H9 (cell line): Measurements from ENCODE around the gene ANKS3. TPM values are rescaled to one million over a fixed set of nuclear protein-coding genes. Genes with fewer than 3 reads are reported as not detected.

Experiments used
- DNase-seq: peaks from one replicate; pipeline ENCODE4 v3.0.0-alpha.2; 2017
- H2AFZ ChIP-seq: one replicate; pipeline ENCODE4 v1.6.1; 2013; ENCODE audit warnings: mild to moderate bottlenecking, low read length, control low read depth, moderate library complexity
- H2AK5ac ChIP-seq: 2 replicates; pipeline ENCODE4 v1.6.1; 2013; ENCODE audit warnings: low read length, control low read depth, mixed read lengths; ENCODE audit not compliant: insufficient read length
- H2BK120ac ChIP-seq: one replicate; pipeline ENCODE4 v1.6.1; 2013; ENCODE audit warnings: low read depth, mild to moderate bottlenecking, low read length, control low read depth, inconsistent platforms; ENCODE audit not compliant: poor library complexity, severe bottlenecking
- H2BK12ac ChIP-seq: 2 replicates; pipeline ENCODE4 v1.6.1; 2013; ENCODE audit warnings: low read length, control low read depth, mixed read lengths, low read depth; ENCODE audit not compliant: insufficient read length
- H2BK15ac ChIP-seq: 2 replicates; pipeline ENCODE4 v1.6.1; 2013; ENCODE audit warnings: low read depth, low read length, control low read depth
- H2BK20ac ChIP-seq: one replicate; pipeline ENCODE4 v1.6.1; 2013; ENCODE audit warnings: low read depth, mild to moderate bottlenecking, low read length, control low read depth, inconsistent platforms; ENCODE audit not compliant: poor library complexity, severe bottlenecking
- H2BK5ac ChIP-seq: 2 replicates; pipeline ENCODE4 v1.6.1; 2013; ENCODE audit warnings: low read length, control low read depth, mixed read lengths; ENCODE audit not compliant: insufficient read length
- H3K14ac ChIP-seq: 2 replicates; pipeline ENCODE4 v1.6.1; 2013; ENCODE audit warnings: low read length, control low read depth; ENCODE audit not compliant: insufficient read depth
- H3K18ac ChIP-seq: 2 replicates; pipeline ENCODE4 v1.6.1; 2013; ENCODE audit warnings: low read depth, mild to moderate bottlenecking, mixed read lengths, low read length, control low read depth; ENCODE audit not compliant: insufficient read length
- H3K23ac ChIP-seq: 2 replicates; pipeline ENCODE4 v1.6.1; 2013; ENCODE audit warnings: low read length, control low read depth, mixed read lengths, low read depth; ENCODE audit not compliant: insufficient read length
- H3K23me2 ChIP-seq: 2 replicates; pipeline ENCODE4 v1.6.1; 2013; ENCODE audit warnings: low read depth, mild to moderate bottlenecking, mixed read lengths, low read length, control low read depth; ENCODE audit not compliant: insufficient read length, poor library complexity, severe bottlenecking
- H3K27ac ChIP-seq: 2 replicates; pipeline ENCODE4 v1.5.1; 2013; ENCODE audit warnings: low read length, control low read depth, mixed read lengths, low read depth; ENCODE audit not compliant: insufficient read length
- H3K27me3 ChIP-seq: 2 replicates; pipeline ENCODE4 v1.6.1; 2013; ENCODE audit warnings: low read length, control low read depth, inconsistent platforms; ENCODE audit not compliant: insufficient read depth
- H3K4ac ChIP-seq: 2 replicates; pipeline ENCODE4 v1.6.1; 2013; ENCODE audit warnings: low read depth, mild to moderate bottlenecking, control low read depth, inconsistent platforms, low read length, moderate library complexity
- H3K4me1 ChIP-seq: 2 replicates; pipeline ENCODE4 v1.6.1; 2013; ENCODE audit warnings: low read length, control low read depth, inconsistent platforms; ENCODE audit not compliant: insufficient read depth
- H3K4me2 ChIP-seq: 2 replicates; pipeline ENCODE4 v1.6.1; 2013; ENCODE audit warnings: low read length, control low read depth, mixed read lengths; ENCODE audit not compliant: insufficient read length, insufficient read depth
- H3K56ac ChIP-seq: 2 replicates; pipeline ENCODE4 v1.6.1; 2013; ENCODE audit warnings: low read depth, mild to moderate bottlenecking, mixed read lengths, low read length, control low read depth; ENCODE audit not compliant: insufficient read length
- H3K79me1 ChIP-seq: 2 replicates; pipeline ENCODE4 v1.6.1; 2013; ENCODE audit warnings: low read depth, mild to moderate bottlenecking, moderate library complexity, low read length, control low read depth, inconsistent platforms; ENCODE audit not compliant: insufficient read depth, poor library complexity, severe bottlenecking
- H3K79me2 ChIP-seq: 2 replicates; pipeline ENCODE4 v1.6.1; 2013; ENCODE audit warnings: low read length, control low read depth, inconsistent platforms; ENCODE audit not compliant: insufficient read depth
- H3K9ac ChIP-seq: 2 replicates; pipeline ENCODE4 v1.6.1; 2013; ENCODE audit warnings: low read length, control low read depth, mixed read lengths; ENCODE audit not compliant: insufficient read length; ENCODE audit errors: extremely low read depth
- H3K9me3 ChIP-seq: one replicate; pipeline ENCODE4 v1.6.1; 2013; ENCODE audit warnings: low read depth, low read length, inconsistent platforms; ENCODE audit not compliant: control insufficient read depth
- H3T11ph ChIP-seq: one replicate; pipeline ENCODE4 v1.6.1; 2013; ENCODE audit warnings: mild to moderate bottlenecking, low read length, control low read depth, inconsistent platforms
- H4K20me1 ChIP-seq: one replicate; pipeline ENCODE4 v1.6.1; 2013; ENCODE audit not compliant: control insufficient read depth, insufficient read length, insufficient read depth
- H4K5ac ChIP-seq: 2 replicates; pipeline ENCODE4 v1.6.1; 2013; ENCODE audit warnings: low read depth, mild to moderate bottlenecking, mixed read lengths, low read length, control low read depth; ENCODE audit not compliant: insufficient read length
- H4K8ac ChIP-seq: replicated peaks from 2 replicates; pipeline ENCODE4 v1.6.1; 2013; ENCODE audit warnings: low read length, control low read depth, mixed read lengths, low read depth; ENCODE audit not compliant: insufficient read length
- H4K91ac ChIP-seq: 2 replicates; pipeline ENCODE4 v1.6.1; 2013; ENCODE audit warnings: low read depth, mild to moderate bottlenecking, moderate library complexity, mixed read lengths, low read length, control low read depth; ENCODE audit not compliant: insufficient read length
- H3K27ac Mint-ChIP-seq, 3 experiments: 2 replicates in 2 of 3; 3 replicates in 1 of 3; pipeline ENCODE4 v1.8.0; 2020 to 2021; ENCODE audit warnings: mixed read lengths in 3 of 3, mild to moderate bottlenecking in 1 of 3, moderate library complexity in 1 of 3
- H3K27me3 Mint-ChIP-seq: 2 replicates; pipeline ENCODE4 v1.8.0; 2021; ENCODE audit warnings: low read depth, mild to moderate bottlenecking, moderate library complexity, mixed read lengths
- H3K36me3 Mint-ChIP-seq, 3 experiments: 2 replicates in 2 of 3; 3 replicates in 1 of 3; pipeline ENCODE4 v1.8.0; 2020 to 2021; ENCODE audit warnings: low read depth in 3 of 3, mixed read lengths in 3 of 3; ENCODE audit not compliant: insufficient read depth in 1 of 3
- H3K4me1 Mint-ChIP-seq, 2 experiments: 2 replicates each; pipeline ENCODE4 v1.8.0; 2020; ENCODE audit warnings: mixed read lengths in 2 of 2
- H3K4me3 Mint-ChIP-seq, 2 experiments: 2 replicates in 1 of 2; 3 replicates in 1 of 2; pipeline ENCODE4 v1.8.0; 2020 to 2021; ENCODE audit warnings: mild to moderate bottlenecking in 2 of 2, mixed read lengths in 2 of 2, moderate library complexity in 1 of 2
- H3K9me3 Mint-ChIP-seq, 2 experiments: 2 replicates in 1 of 2; 3 replicates in 1 of 2; pipeline ENCODE4 v1.8.0; 2020; ENCODE audit warnings: mild to moderate bottlenecking in 2 of 2, mixed read lengths in 2 of 2, moderate library complexity in 1 of 2
- CTCF ChIP-seq: fragments of 200-600 bp; sonication (generic); conservative IDR thresholded peaks from 3 replicates; pipeline ENCODE4 v1.8.0; 2021; ENCODE audit warnings: antibody characterized with exemption, mild to moderate bottlenecking
- WGBS: extraction: QIAGEN DNeasy Blood & Tissue Kit; methylation state at CpG from one replicate; pipeline ENCODE4 v1.1.7; 2013; ENCODE audit warnings: missing lambda C conversion rate, low lambda C conversion rate, mixed read lengths; ENCODE audit not compliant: insufficient read length; ENCODE audit errors: extremely low coverage; 5-methylcytosine and 5-hydroxymethylcytosine counted together
- total RNA-seq: library from RNA; stranded (reverse); gene quantifications from 2 replicates; pipeline ENCODE4 v1.2.1, GENCODE V29; 2021

The ANKS3 gene
- total RNA-seq, 1 experiment from 2014 or later: 32.0 TPM

- DNase-seq: no peak
- Histone ChIP-seq H4K5ac (no peak overlapping the region), H3K56ac (no peak overlapping the region), H3K79me2 (no peaks in the 10 kb centered on the region), H2BK12ac (no peak overlapping the region), H3T11ph (no peak overlapping the region), H3K23me2 (no peaks in the 10 kb centered on the region), H3K23ac (no peak overlapping the region), H2BK120ac (no peak overlapping the region), H3K18ac (no peak overlapping the region), H3K9ac (no peak overlapping the region), H3K4me2 (no peak overlapping the region), H3K79me1 (no peaks in the 10 kb centered on the region), H3K14ac (no peak overlapping the region), H3K4me1 (peaks cover 3% of the 10 kb centered on the region; the same call in 1 of the 2 replicates), H2BK5ac (no peak overlapping the region), H2BK15ac (no peak overlapping the region), H2AFZ (no peak overlapping the region), H3K27ac (no peak overlapping the region), H4K8ac (no peak overlapping the region), H3K27me3 (no peaks in the 10 kb centered on the region), H3K4ac (no peak overlapping the region), H3K9me3 (no peaks in the 10 kb centered on the region), H2BK20ac (no peak overlapping the region), H4K91ac (no peak overlapping the region), H2AK5ac (no peak overlapping the region), H4K20me1 (no peaks in the 10 kb centered on the region)
- peak overlapping the region in 2 of 3 experiments; percentile 7 to 11; a peak in 3 of 7 replicates for H3K27ac Mint-ChIP-seq
- no peaks in the 10 kb centered on the region for H3K27me3 Mint-ChIP-seq
- H3K4me3 Mint-ChIP-seq: no peak overlapping the region
- no peaks in the 10 kb centered on the region for H3K9me3 Mint-ChIP-seq
- TF ChIP-seq CTCF: no peak
- H3K36me3 Mint-ChIP-seq: peaks cover 11 to 43% (median 26%) of the 10 kb centered on the region in 3 experiments
- peaks cover 15 to 30% of the 10 kb centered on the region in 2 experiments for H3K4me1 Mint-ChIP-seq
- no CpG with 5 or more reads among the region's 5 CpGs for WGBS
Observed at GRCh38 chr16:4718466-4718865, 15.6 kb downstream of the ANKS3 start.
